ENCODE data around the gene ERG28. TPM values are rescaled to one million over a fixed set of nuclear protein-coding genes. Genes with fewer than 3 reads are reported as not detected.

ERG28 gene
- total and polyA plus RNA-seq, 2 of the 13 experiments (the other 11 are each of a cell fraction or from before 2014, with no cell fraction given), result 27.3 to 32.3 TPM

GRCh38 chr14:75614179-75614578, 46.5 kb downstream of the ERG28 start (continued):
- TF ChIP-seq AKNA (CRISPR knock-in tag; IDR thresholded peaks at IDR 0.05; ENCODE audit: borderline replicate concordance) (no peak), RAD51 (IDR thresholded peaks at IDR 0.05; ENCODE audit: borderline replicate concordance) (no peak), HDAC1 (CRISPR knock-in tag; IDR thresholded peaks at IDR 0.05) (no peak), RARA (CRISPR knock-in tag; IDR thresholded peaks at IDR 0.05) (no peak), ZNF619 (CRISPR knock-in tag; IDR thresholded peaks at IDR 0.05) (no peak), ZNF512 (CRISPR knock-in tag; IDR thresholded peaks at IDR 0.05) (no peak), ZNF800 (CRISPR knock-in tag; IDR thresholded peaks at IDR 0.05) (no peak), PCBP1 (IDR thresholded peaks at IDR 0.05; ENCODE audit: borderline replicate concordance, low read depth, low read length) (no peak)

All from HepG2 (cell line).